HG02938 (cell line): ENCODE data around the gene ADRA2B.

Experiments
- ATAC-seq: cut with Tn5 transposase; IDR thresholded peaks from one replicate; pipeline ENCODE4 v1.9.1; 2021; ENCODE audit warnings: mild to moderate bottlenecking, moderate library complexity; ENCODE audit not compliant: unreplicated experiment

Gene ADRA2B

DNA sequence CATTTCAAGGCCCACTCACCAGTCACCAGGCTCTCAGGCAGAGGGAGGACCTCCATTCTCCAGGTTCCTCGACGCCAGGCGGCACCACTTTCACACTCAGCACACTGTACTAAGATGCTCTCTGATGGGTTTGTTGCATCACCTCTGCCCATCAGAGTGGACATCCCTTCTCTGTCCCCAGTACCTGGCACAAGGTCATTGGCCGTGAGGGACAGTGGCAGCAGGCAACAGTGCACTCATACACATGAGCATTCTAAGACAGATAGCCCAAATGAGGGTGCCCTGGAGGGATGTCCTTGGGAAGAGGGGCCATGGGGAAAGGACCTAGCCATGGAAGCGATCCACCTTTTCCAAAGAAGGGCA lies 3.0 kb upstream of the ADRA2B start:
- no peak for ATAC-seq

GRCh38 chr2:96118698-96119388 lies 2.5 kb upstream of the ADRA2B start:
- ATAC-seq = no peak

- ATAC-seq = no peak
These were observed 1.6 kb upstream of the ADRA2B start for GRCh38 chr2:96117701-96118588.

DNA sequence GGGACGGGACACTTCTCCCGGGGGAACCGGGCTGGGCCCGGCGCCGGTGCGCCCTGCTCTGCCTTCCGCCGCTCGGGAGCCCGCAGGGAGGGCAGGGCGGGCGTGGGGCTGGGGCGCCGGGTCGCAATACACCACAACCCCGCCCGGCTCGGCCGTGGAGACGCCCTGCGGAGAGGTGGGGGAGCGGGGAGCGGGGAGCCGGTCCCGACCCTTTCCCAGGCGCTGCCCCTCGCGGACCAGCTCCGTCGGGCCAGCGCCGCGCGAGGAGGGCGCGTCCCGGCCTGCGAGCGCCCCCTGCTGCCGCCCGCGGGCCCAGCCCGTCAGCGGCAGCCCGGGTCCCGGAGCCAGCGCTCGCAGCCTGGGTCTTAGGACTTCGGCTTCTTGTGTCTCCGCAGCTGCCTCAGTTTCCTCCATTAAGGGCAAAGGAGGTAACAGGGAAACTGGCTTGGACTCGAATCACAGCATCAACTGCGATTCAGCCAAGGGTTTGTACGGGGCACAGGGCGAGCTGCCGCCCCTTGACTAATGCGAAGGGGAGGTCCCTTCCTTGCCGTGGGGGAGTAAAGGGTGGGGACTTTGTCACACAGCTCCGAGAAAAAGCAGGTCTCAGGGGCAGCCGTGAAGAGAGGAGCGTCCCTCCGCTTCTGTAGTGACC lies 635 bp upstream of the ADRA2B start:
- ATAC-seq = peak; percentile 53

DNA sequence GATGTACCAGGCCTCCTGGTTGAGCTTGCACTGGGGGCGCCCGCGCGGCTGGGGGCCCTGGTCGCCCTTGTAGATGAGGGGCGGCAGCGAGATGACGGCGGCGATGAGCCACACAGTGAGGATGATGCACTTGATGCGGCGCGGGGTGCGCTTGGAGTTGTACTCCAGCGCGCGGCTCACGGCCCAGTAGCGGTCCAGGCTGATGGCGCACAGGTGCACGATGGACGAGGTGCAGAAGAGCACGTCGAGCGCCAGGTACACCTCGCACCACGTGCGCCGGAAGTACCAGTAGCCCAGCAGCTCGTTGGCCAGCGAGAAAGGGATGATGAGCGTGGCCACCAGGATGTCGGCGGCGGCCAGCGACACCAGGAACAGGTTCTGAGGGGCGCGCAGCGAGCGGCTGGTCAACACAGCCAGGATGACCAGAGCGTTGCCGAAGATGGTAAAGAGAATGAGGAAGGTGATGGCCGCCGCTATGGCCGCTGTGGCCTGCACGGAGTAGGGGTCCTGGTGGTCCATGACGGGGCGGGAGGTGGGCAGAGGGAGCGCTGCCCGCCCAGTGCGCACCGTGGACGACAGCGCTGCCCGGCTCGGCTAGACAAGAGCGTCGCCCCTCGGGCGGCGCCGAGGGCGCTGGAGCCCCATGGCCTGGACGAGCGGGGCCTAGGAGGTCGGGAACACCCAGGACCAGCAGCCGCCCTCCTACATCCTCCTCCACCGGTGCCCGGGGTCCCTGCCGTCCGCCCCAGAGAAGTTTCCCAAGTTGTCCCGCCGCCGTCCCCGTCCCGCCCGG lies 544 bp downstream of the ADRA2B start:
- no peak for ATAC-seq

DNA sequence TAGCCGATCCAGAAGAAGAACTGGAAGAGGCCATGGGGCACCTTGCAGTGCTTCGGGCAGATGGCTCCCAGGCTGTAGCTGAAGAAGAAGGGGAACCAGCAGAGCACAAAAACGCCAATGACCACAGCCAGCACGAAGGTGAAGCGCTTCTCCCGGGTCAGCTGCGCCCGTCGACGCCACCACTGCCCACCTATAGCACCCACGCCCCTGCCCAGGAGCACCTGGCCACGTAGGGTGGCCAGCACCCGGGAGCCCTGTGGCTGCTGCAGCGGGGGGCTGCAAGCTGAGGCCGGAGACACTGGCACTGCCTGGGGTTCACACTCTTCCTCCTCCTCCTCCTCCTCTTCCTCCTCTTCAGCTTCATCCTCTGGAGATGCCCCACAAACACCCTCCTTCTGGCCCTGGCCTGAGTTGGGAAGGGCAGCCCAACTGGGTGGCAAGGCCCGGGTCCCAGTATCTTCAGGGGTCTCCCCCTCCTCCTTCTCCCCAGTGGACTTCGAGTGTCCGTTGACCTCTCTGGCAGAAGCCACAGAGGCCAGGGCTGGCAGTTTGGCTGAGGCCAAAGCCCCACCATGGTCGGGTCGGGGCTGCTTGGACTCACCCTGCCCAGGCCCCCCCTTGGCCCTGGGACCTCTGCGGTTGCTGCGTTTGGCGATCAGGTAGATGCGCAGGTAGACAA lies 1.3 kb downstream of the ADRA2B start:
- ATAC-seq = no peak

- no peak for ATAC-seq
These were observed 1.8 kb downstream of the ADRA2B start for GRCh38 chr2:96114546-96114902.

DNA sequence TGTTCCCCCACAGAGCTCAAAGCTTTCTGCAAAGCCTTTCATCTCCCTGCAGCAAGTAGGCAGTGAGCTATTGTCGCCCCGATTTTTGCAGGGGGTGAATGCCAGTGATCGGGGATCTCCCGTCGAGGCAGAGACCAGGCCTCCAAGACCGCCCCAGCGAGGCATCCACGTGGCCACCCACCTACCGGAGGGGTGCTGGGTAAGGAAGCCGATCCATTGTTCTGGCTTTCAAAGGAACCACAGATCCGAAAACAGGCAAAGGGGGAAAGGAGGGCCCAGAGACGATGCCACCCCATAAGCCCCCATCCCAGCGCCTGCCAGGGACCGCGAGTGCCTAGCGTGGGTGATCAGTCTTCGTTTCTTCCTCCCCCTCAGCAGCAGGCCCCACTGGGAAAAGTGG lies 2.4 kb downstream of the ADRA2B start:
- no peak for ATAC-seq

DNA sequence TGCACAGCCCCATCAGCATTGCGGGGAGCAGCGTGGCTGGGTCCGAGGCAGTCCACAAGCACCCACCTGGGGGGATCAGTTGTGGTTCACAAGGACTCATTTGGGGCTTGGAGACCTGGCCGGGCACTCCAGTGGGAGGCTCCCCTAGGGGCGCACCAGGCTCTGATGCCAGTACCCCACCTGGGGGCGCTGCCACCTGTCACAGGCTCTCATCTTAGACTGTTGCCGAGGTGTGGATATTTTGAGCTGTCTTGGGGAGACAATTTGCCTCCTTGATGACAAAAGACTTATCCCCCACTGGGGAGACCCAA lies 3.0 kb downstream of the ADRA2B start:
- ATAC-seq = no peak

DNA sequence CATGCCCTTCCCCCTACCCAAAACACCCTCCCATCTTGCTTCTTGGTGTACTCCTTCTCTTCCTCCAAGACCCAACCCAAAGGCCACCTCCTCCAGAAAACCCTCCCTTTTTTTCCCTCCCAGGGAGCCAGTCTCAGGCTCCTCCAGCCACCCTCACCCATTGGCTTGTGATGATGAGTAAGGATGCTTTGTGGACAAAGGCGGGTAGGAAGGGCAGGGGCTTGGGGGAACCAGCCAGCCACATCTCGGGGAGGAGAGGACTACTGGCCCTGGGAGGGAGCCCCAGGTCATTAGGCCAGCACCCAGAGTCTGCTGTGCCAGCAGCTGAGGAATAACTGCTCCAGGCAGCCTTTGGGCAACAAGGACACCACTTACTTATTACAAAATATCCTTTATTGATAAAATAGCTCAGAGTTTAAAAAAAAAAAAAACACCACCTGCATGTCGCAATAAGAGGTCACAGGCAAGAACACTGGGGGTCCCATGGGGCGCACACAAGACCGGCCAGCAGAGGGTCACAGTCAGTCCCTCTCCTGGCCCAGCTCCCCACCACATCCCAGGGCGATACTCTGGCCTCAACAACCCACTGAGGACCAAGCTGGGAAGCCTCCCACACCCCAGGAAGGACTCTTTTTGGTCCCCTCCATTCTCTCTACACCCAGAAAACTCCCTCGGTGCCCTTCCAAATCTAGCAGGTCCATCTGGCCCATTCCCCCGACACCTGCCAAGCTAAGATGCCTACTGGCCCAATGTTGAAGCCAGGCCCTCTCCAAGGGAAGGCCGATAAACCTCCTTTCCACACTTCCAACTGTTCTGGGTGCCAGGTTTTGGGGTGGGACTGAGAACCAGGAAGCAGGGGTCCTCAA lies 3.6 kb downstream of the ADRA2B start:
- ATAC-seq = no peak

DNA sequence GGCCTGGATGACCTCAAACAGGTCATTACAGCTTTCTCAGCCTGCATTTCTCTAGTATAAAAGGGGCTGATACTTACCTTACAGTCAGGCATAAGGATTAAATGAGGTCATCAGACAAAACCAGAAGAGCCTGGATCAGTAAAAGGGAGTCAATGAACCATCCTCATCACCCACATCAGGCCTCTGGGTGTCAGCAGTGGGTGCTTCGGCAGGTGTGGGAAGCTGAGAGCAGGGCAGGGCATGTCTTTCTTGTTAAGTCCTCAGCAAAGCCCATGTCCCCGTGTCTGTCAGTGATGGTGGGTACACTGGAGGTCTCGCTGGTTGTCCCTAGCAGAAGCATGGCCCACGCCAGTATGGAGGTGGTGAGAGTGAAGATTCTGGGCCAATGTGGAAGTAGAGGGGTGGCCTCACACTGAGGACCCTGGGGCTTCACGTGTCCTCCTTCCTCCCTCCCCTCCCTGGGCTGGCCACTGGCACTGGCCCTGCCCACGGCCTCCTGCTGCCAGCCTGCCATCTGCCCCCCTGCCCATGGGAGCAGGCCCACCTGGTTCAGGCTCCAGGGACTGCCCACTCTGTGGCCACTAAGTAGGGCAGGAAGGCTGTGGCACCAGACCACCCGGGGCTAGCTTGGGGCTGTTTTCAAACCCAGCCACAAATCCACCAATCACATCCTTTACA lies 4.4 kb downstream of the ADRA2B start:
- ATAC-seq = no peak

DNA sequence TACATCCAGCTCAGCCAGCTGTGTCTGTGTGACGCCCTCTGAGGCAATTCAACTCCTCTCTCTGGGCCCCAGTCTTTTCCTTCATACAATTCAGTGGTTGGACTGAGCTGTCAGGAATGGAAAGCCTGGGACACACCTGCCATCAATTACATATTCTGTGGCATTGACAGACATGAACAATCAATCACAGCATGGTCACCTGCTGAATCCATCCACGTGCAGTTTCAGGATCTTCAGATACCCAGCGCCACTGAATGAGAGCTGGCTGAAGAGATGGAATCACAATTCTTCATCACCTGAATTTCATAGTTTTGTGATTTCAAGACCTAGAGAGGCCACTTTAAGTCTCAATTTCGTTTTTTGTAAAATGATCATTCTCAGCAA lies 5.1 kb downstream of the ADRA2B start:
- ATAC-seq = no peak

- no peak for ATAC-seq
These were observed 5.6 kb downstream of the ADRA2B start for GRCh38 chr2:96110621-96111256.

DNA sequence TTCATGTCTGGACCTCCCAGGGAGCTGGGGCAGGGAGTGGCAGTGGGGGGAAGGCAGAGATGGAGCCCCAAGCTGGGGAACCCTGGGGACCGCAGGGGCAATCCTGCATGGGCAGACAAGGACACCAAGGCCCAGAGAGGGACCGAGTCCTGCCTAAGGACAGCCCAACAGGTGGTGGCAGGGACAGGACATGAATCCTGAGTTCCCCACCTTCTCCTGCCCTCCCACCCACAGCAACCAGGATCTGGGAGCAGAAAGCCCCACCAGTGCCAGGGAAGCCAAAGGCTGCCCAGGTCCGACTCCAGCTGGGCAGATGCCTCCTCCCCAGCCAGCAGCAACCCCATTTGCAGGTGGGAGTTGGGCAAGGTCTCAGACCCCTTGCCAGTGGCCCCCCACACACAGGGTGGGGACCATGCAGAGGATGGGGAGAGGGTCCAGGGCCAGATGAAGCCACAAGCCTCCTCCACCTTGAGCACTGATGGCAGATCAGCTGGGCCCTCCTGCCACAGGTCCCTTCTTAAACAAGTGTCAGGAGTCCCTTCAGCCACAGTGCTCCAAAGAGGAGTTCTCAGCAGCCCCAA lies 6.3 kb downstream of the ADRA2B start:
- ATAC-seq = no peak

GRCh38 chr2:96109361-96109680 lies 7.0 kb downstream of the ADRA2B start:
- ATAC-seq = no peak

DNA sequence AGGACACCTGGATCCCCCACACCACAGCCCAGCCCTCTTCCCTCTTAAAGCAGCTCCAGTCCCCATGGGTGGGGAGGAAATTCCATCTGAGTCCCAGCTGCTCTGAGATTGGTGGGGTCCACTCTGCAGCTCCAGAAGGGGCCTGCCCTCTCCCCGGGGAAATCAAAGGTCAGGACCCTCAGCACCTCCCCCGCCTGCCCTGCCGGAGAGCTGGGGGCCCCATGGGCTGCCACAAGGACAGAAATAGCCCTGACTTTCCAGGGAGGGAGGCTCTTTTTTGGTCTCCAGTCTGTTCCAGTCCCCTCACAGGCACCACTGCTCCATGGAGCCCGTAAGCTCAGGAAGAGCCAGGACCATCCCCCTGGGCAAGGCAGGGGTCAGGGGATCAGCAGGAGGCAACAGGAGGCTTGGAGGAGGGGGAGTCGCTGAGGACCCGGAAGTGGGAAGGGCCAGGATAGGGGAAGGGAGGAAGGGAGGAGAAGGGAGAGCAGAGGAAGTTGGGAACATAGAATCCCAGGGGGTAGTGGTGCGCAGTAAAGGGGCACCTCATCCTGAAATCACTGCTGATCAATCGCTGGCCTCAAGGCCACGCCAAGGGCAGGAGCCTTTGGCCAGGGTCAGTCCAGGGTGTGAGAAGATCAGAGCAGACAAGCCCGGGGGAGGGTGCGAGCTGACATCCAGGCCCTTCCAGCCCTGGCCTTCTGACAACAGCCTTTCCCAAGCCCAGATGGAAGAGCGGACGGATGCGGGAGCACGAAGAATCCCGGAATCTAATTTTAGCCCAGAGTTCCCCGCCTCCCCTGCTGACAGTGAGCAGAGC lies 7.6 kb downstream of the ADRA2B start:
- ATAC-seq = no peak

DNA sequence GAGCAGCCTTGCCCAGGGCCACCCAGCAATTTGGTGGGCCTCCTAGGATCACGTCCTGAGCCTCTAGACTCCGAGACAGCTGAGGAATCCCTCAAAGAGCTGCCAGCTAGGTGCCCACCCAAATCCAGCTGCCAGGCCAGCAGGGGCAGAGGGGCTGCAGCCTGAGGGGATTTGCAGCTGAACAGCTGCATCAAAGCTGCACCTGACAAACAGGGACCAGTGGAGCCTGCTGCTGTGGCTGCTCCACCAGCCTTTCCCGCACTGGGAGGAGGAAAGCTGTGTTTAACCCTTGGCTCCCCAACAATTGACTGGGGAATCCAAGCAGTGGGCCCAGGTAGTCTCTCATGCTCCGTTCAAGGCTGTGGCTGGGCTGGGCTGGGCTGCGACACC lies 8.2 kb downstream of the ADRA2B start:
- no peak for ATAC-seq

GRCh38 chr2:96107708-96108065 lies 8.7 kb downstream of the ADRA2B start:
- ATAC-seq = no peak
